ENCODE results near the gene SLC19A1.

GRCh38 chr21:45451771-45452182 is 90.5 kb downstream of the SLC19A1 start:
- TF ChIP-seq CTCF (conservative IDR thresholded peaks at IDR 0.05 in 1 of 2, IDR thresholded peaks at IDR 0.05 in 1 of 2; ENCODE audit: low read depth in 1 of 2, low read length in 2 of 2) (no peak), EZH2 (IDR thresholded peaks at IDR 0.05; ENCODE audit: low read length, missing control alignments) (no peak)
